Liver (tissue), 9 donors: ENCODE measurements around the gene LDLRAD4. TPM values are rescaled to one million over a fixed set of nuclear protein-coding genes. Genes with fewer than 3 reads are reported as not detected.
A peak's percentile ranks its signal among the peaks of the same experiment; 100 is the strongest.

Experiments used
- DNase-seq: peaks from one replicate; pipeline ENCODE4 v3.0.0-alpha.2; 2017; ENCODE audit warnings: low spot score
- H3K27ac ChIP-seq, 2 donors: one replicate each; pipeline ENCODE4 v1.7.0; 2013; ENCODE audit warnings: inconsistent platforms in 2 of 2, low read length in 2 of 2, control low read depth in 1 of 2, low read depth in 1 of 2, mild to moderate bottlenecking in 1 of 2
- H3K27me3 ChIP-seq, 4 donors: one replicate each; pipeline versions ENCODE4 v1.6.1 to v1.7.0; 2013; ENCODE audit warnings: low read length in 3 of 4, inconsistent platforms in 1 of 4, mild to moderate bottlenecking in 1 of 4, moderate library complexity in 1 of 4; ENCODE audit not compliant: control insufficient read depth in 4 of 4, insufficient read depth in 4 of 4
- H3K36me3 ChIP-seq, 4 donors: one replicate each; pipeline versions ENCODE4 v1.6.1 to v1.7.0; 2013; ENCODE audit warnings: low read length in 3 of 4, mild to moderate bottlenecking in 3 of 4, low read depth in 1 of 4, moderate library complexity in 1 of 4; ENCODE audit not compliant: control insufficient read depth in 4 of 4, insufficient read depth in 3 of 4
- H3K4me1 ChIP-seq, 4 donors: one replicate each; pipeline versions ENCODE4 v1.6.1 to v1.7.0; 2013; ENCODE audit warnings: low read length in 3 of 4, mild to moderate bottlenecking in 3 of 4, moderate library complexity in 1 of 4; ENCODE audit not compliant: control insufficient read depth in 4 of 4, insufficient read depth in 4 of 4
- H3K4me3 ChIP-seq, 3 donors: one replicate each; pipeline versions ENCODE4 v1.6.1 to v1.7.0; 2013; ENCODE audit warnings: low read length in 3 of 3, control low read depth in 1 of 3, low read depth in 1 of 3, mild to moderate bottlenecking in 1 of 3
- H3K9ac ChIP-seq, 2 donors: one replicate each; pipeline ENCODE4 v1.7.0; 2013; ENCODE audit warnings: low read length in 2 of 2, mild to moderate bottlenecking in 2 of 2, moderate library complexity in 2 of 2, control low read depth in 1 of 2, low read depth in 1 of 2
- H3K9me3 ChIP-seq, 4 donors: one replicate each; pipeline versions ENCODE4 v1.6.1 to v1.7.0; 2013; ENCODE audit warnings: low read length in 3 of 4; ENCODE audit not compliant: control insufficient read depth in 4 of 4
- ATF3 ChIP-seq: IDR thresholded peaks from 2 replicates; pipeline ENCODE4 v1.6.1; 2016; ENCODE audit warnings: antibody characterized with exemption
- FOXA1 ChIP-seq: IDR thresholded peaks from 2 replicates; pipeline ENCODE4 v1.6.1; 2016; ENCODE audit warnings: antibody characterized with exemption
- FOXA2 ChIP-seq: IDR thresholded peaks from 2 replicates; pipeline ENCODE4 v1.6.1; 2016; ENCODE audit warnings: antibody characterized with exemption
- GABPA ChIP-seq, 2 donors: IDR thresholded peaks in 1 of 2; conservative IDR thresholded peaks in 1 of 2; 2 replicates each; pipeline ENCODE4 v1.6.1; 2016; ENCODE audit warnings: antibody characterized with exemption in 2 of 2, mild to moderate bottlenecking in 1 of 2, moderate library complexity in 1 of 2
- HNF4A ChIP-seq, 2 donors: conservative IDR thresholded peaks; 2 replicates each; pipeline ENCODE4 v1.6.1; 2016; ENCODE audit warnings: antibody characterized with exemption in 2 of 2, mild to moderate bottlenecking in 2 of 2
- HNF4G ChIP-seq: IDR thresholded peaks from 2 replicates; pipeline ENCODE4 v1.6.1; 2016; ENCODE audit warnings: antibody characterized with exemption
- JUND ChIP-seq, 2 donors: IDR thresholded peaks; 2 replicates each; pipeline ENCODE4 v1.6.1; 2016; ENCODE audit warnings: antibody characterized with exemption in 2 of 2
- NR2F2 ChIP-seq: IDR thresholded peaks from 2 replicates; pipeline ENCODE4 v1.6.1; 2016; ENCODE audit warnings: antibody characterized with exemption
- RAD21 ChIP-seq, 2 donors: IDR thresholded peaks; 2 replicates each; pipeline ENCODE4 v1.6.1; 2016; ENCODE audit warnings: antibody characterized with exemption in 2 of 2, mild to moderate bottlenecking in 2 of 2
- SP1 ChIP-seq: IDR thresholded peaks from 2 replicates; pipeline ENCODE4 v1.6.1; 2018; ENCODE audit warnings: antibody characterized with exemption, mild to moderate bottlenecking
- TAF1 ChIP-seq: conservative IDR thresholded peaks from 2 replicates; pipeline ENCODE4 v1.6.1; 2016; ENCODE audit warnings: antibody characterized with exemption, mild to moderate bottlenecking
- YY1 ChIP-seq: IDR thresholded peaks from 2 replicates; pipeline ENCODE4 v1.6.1; 2016; ENCODE audit warnings: antibody characterized with exemption, mild to moderate bottlenecking
- WGBS: extraction: QIAGEN DNeasy Blood & Tissue Kit; methylation state at CpG from one replicate; pipeline ENCODE4 v1.1.7; 2013; 5-methylcytosine and 5-hydroxymethylcytosine counted together
- polyA plus RNA-seq, 2 donors: library from polyadenylated mRNA; stranded (reverse) in 1 of 2; unstranded in 1 of 2; fragments of 200-250 nt in 1 of 2; fragments of >200 nt in 1 of 2; fragmentation: Nextera tagmentation in 1 of 2; extraction: Ambion mirVana in 1 of 2; gene quantifications; one replicate each; pipeline versions ENCODE4 v1.2.1 to v1.2.3, GENCODE V29; 2013 to 2015
- total RNA-seq, 2 donors: library from RNA; depleted of rRNA; stranded (reverse); fragments of >200 nt; gene quantifications; one replicate each; pipeline ENCODE4 v1.2.3, GENCODE V29; 2014
- TF ChIP-seq, protein P1 (sequence below): IDR thresholded peaks from 2 replicates; pipeline ENCODE4 v1.6.1; 2016; ENCODE audit warnings: antibody characterized with exemption
- TF ChIP-seq, protein P2 (sequence below): fragments of 150-350 bp; IDR thresholded peaks from 2 replicates; pipeline ENCODE4 v1.5.1; 2017; ENCODE audit warnings: improper control_type of control experiment, low read depth, low read length; ENCODE audit not compliant: missing input control
- donor health status: healthy.
- donor health status: healthy.
- donor health status: healthy.
- donor health status: healthy.
- donor health status: healthy.

Gene LDLRAD4
- total and polyA plus RNA-seq, 4 donors, result 4.8 to 41.7 (median 12.7) TPM

DNA sequence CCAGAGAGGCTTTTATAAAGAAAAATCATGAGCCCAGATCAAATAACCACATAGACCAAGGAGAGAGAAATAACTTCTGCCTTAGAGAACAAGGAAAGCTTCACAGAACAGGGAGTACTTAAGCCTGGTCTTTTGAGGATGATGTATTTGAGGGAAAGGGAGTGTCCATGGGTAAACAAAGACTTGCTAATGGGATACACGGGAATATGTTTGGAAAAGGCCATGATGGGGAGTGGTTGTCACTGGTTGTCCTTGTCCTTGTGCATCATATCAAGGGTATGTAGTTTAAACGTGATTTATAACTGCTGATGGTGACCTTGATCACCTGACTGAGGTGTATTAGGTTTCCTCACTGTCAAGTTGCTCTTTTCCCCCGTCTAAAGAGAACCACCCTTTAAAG lies 337.9 kb downstream of the LDLRAD4 start:
- no peaks in the 10 kb centered on the region for H3K9me3 ChIP-seq
- DNase-seq, result no peak
- no peaks in the 10 kb centered on the region for H3K36me3 ChIP-seq
- peaks cover 0 to 18% (median 11%) of the 10 kb centered on the region in 4 donors for H3K4me1 ChIP-seq
- WGBS, result 51% methylated on average over 3 of the region's 3 CpGs
- no peak overlapping the region for H3K27ac ChIP-seq
- H3K4me3 ChIP-seq, result no peak overlapping the region
- no peaks in the 10 kb centered on the region for H3K27me3 ChIP-seq
- H3K9ac ChIP-seq, result no peak overlapping the region
- no peak for TF ChIP-seq HNF4A (conservative IDR thresholded peaks at IDR 0.05)
- no peak for TF ChIP-seq GABPA (IDR thresholded peaks at IDR 0.05 in 1 of 2, conservative IDR thresholded peaks at IDR 0.05 in 1 of 2)
- TF ChIP-seq YY1, result no peak
- TF ChIP-seq NR2F2, result no peak
- no peak for TF ChIP-seq FOXA1
- no peak for TF ChIP-seq RAD21 (IDR thresholded peaks at IDR 0.05)
- TF ChIP-seq, protein P1, sequence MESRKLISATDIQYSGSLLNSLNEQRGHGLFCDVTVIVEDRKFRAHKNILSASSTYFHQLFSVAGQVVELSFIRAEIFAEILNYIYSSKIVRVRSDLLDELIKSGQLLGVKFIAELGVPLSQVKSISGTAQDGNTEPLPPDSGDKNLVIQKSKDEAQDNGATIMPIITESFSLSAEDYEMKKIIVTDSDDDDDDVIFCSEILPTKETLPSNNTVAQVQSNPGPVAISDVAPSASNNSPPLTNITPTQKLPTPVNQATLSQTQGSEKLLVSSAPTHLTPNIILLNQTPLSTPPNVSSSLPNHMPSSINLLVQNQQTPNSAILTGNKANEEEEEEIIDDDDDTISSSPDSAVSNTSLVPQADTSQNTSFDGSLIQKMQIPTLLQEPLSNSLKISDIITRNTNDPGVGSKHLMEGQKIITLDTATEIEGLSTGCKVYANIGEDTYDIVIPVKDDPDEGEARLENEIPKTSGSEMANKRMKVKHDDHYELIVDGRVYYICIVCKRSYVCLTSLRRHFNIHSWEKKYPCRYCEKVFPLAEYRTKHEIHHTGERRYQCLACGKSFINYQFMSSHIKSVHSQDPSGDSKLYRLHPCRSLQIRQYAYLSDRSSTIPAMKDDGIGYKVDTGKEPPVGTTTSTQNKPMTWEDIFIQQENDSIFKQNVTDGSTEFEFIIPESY, result no peak
- no peak for TF ChIP-seq JUND (IDR thresholded peaks at IDR 0.05)
- TF ChIP-seq FOXA2, result no peak
- TF ChIP-seq SP1, result no peak
- no peak for TF ChIP-seq HNF4G

- no peaks in the 10 kb centered on the region for H3K27me3 ChIP-seq
- 16% methylated on average over 5 of the region's 5 CpGs for WGBS
These were observed 339.6 kb downstream of the LDLRAD4 start for GRCh38 chr18:13558124-13558523.

DNA sequence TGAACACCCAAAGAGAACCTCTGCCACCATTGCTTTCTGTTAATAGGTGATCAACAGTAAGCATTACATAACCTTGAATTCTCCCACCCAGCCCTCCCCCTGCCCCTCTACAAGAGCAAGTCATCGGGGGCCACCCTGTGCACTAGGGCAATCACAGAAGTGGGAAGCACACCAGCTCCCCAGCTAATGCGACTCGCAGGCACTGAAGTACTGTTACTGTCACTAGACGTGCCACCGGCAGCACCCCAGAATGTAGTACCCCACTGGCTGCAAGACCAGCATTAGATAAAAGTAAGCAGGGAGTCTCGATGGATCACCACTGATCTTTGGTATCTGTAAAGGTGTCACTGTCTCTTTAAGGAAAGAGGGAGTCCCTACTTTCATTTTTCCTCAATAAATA lies 340.2 kb downstream of the LDLRAD4 start:
- Histone ChIP-seq H3K4me1 (peaks cover 0 to 10% (median 7%) of the 10 kb centered on the region in 4 donors), H3K36me3 (no peaks in the 10 kb centered on the region), H3K9ac (no peak overlapping the region), H3K9me3 (no peaks in the 10 kb centered on the region), H3K27ac (no peak overlapping the region), H3K4me3 (no peak overlapping the region), H3K27me3 (no peaks in the 10 kb centered on the region)
- 76% methylated on average over 6 of the region's 6 CpGs for WGBS
- TF ChIP-seq GABPA (IDR thresholded peaks at IDR 0.05 in 1 of 2, conservative IDR thresholded peaks at IDR 0.05 in 1 of 2) (no peak), TAF1 (no peak)
- DNase-seq, result no peak

More at GRCh38 chr18:13558124-13558523, 339.6 kb downstream of the LDLRAD4 start:
- H3K4me3 ChIP-seq, result no peak overlapping the region
- no peaks in the 10 kb centered on the region for H3K36me3 ChIP-seq
- H3K9ac ChIP-seq, result no peak overlapping the region
- H3K9me3 ChIP-seq, result no peaks in the 10 kb centered on the region
- peaks cover 0 to 10% (median 7%) of the 10 kb centered on the region in 4 donors for H3K4me1 ChIP-seq
- TF ChIP-seq YY1 (no peak), RAD21 (IDR thresholded peaks at IDR 0.05) (peak; percentile 75 to 83), FOXA1 (no peak), ATF3 (no peak)
- TF ChIP-seq, protein P2, sequence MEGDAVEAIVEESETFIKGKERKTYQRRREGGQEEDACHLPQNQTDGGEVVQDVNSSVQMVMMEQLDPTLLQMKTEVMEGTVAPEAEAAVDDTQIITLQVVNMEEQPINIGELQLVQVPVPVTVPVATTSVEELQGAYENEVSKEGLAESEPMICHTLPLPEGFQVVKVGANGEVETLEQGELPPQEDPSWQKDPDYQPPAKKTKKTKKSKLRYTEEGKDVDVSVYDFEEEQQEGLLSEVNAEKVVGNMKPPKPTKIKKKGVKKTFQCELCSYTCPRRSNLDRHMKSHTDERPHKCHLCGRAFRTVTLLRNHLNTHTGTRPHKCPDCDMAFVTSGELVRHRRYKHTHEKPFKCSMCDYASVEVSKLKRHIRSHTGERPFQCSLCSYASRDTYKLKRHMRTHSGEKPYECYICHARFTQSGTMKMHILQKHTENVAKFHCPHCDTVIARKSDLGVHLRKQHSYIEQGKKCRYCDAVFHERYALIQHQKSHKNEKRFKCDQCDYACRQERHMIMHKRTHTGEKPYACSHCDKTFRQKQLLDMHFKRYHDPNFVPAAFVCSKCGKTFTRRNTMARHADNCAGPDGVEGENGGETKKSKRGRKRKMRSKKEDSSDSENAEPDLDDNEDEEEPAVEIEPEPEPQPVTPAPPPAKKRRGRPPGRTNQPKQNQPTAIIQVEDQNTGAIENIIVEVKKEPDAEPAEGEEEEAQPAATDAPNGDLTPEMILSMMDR, result peak; percentile 55
- no peak overlapping the region for H3K27ac ChIP-seq
- DNase-seq, result no peak
